ENCODE results near the gene KRT20.

DNA sequence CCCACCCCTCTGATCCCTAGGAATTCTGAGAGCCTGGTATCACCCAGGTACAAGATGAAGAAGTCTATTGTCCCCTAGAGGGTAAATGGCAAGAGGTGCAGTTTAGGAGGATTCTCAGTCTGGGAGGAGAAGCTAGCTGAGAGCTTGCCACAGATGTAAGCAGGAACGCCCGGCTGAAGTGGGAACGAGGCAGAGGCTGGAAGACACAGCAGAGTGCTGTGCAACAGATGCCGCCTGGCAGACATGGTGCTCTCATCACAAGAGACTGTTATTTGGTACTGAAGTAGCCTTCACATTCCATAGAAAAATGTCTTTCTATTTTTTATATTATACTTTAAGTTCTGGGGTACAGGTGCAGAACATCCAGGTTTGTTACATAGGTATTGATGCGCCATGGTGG is 20.3 kb upstream of the KRT20 start:
- TF ChIP-seq, protein P1, sequence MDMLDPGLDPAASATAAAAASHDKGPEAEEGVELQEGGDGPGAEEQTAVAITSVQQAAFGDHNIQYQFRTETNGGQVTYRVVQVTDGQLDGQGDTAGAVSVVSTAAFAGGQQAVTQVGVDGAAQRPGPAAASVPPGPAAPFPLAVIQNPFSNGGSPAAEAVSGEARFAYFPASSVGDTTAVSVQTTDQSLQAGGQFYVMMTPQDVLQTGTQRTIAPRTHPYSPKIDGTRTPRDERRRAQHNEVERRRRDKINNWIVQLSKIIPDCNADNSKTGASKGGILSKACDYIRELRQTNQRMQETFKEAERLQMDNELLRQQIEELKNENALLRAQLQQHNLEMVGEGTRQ (IDR thresholded peaks at IDR 0.05; ENCODE audit: low read depth, low read length), result no peak
- TF ChIP-seq, protein P2, sequence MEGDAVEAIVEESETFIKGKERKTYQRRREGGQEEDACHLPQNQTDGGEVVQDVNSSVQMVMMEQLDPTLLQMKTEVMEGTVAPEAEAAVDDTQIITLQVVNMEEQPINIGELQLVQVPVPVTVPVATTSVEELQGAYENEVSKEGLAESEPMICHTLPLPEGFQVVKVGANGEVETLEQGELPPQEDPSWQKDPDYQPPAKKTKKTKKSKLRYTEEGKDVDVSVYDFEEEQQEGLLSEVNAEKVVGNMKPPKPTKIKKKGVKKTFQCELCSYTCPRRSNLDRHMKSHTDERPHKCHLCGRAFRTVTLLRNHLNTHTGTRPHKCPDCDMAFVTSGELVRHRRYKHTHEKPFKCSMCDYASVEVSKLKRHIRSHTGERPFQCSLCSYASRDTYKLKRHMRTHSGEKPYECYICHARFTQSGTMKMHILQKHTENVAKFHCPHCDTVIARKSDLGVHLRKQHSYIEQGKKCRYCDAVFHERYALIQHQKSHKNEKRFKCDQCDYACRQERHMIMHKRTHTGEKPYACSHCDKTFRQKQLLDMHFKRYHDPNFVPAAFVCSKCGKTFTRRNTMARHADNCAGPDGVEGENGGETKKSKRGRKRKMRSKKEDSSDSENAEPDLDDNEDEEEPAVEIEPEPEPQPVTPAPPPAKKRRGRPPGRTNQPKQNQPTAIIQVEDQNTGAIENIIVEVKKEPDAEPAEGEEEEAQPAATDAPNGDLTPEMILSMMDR (conservative IDR thresholded peaks at IDR 0.05; ENCODE audit: low read depth, low read length), result no peak
